CD4-positive, alpha-beta T cell treated with Interferon gamma for 1 hour (primary cell): ENCODE results near the gene ERO1A.

Experiments used
- DNase-seq: peaks from one replicate; pipeline ENCODE4 v3.0.0-alpha.2; 2020

The ERO1A gene

GRCh38 chr14:52598568-52598967 is 96.8 kb downstream of the ERO1A start:
- DNase-seq: no peak

GRCh38 chr14:52596861-52597260 is 98.5 kb downstream of the ERO1A start:
- no peak for DNase-seq

- DNase-seq: no peak
Observed at GRCh38 chr14:52596320-52596719, 99.0 kb downstream of the ERO1A start.

DNA sequence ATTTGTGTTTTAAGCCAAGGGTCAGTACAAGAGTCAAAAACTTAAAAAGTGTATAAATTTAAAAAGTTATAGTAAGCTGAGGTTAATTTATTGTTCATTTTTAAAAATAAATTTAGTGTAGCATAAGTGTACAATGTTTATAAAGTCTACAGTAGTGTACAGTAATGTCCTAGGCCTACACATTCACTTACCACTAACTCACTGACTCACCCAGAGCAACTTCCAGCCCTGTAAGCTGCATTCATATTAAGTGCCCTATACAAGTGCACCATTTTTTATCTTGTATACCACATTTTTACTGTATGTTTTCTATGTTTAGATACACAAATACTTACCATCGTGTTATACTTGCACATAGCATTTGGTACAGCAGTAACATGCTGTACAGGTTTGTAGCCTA is 105.0 kb downstream of the ERO1A start:
- DNase-seq: no peak
